Sigmoid colon (tissue), 7 donors: Measurements from ENCODE around the gene DGCR6L. TPM values are rescaled to one million over a fixed set of nuclear protein-coding genes. Genes with fewer than 3 reads are reported as not detected.
"Not testable (repeated sequence)": the region's sequence is repeated elsewhere in the genome, so short reads cannot be mapped to it uniquely, and the experiment has no call there.

Source experiments
- DNase-seq: peaks from one replicate; pipeline ENCODE4 v3.0.0-alpha.2; 2019
- H3K27ac ChIP-seq, 4 donors: fragments of 200-600 bp; sonication (generic); one replicate each; pipeline ENCODE4 v1.5.1; 2016 to 2019; ENCODE audit warnings: mild to moderate bottlenecking in 1 of 4
- H3K27me3 ChIP-seq, 3 donors: fragments of 200-600 bp; sonication (generic); one replicate each; pipeline ENCODE4 v1.5.1; 2019; ENCODE audit warnings: mild to moderate bottlenecking in 1 of 3
- H3K36me3 ChIP-seq, 4 donors: fragments of 200-600 bp; sonication (generic); one replicate each; pipeline ENCODE4 v1.5.1; 2016 to 2019
- H3K4me1 ChIP-seq, 4 donors: fragments of 200-600 bp; sonication (generic); one replicate each; pipeline ENCODE4 v1.5.1; 2017 to 2019
- H3K4me3 ChIP-seq, 4 donors: fragments of 200-600 bp; sonication (generic); one replicate each; pipeline ENCODE4 v1.5.1; 2017 to 2019; ENCODE audit warnings: mild to moderate bottlenecking in 2 of 4, moderate library complexity in 1 of 4
- H3K9me3 ChIP-seq, 4 donors: fragments of 200-600 bp in 3 of 4; sonication (generic) in 3 of 4; one replicate each; pipeline versions ENCODE4 v1.5.1 to v1.6.1; 2013 to 2019
- EP300 ChIP-seq, 4 donors: sonication (generic); formaldehyde crosslinking; IDR thresholded peaks; one replicate each; pipeline ENCODE4 v1.6.1; 2017; ENCODE audit warnings: antibody characterized with exemption in 4 of 4
- POLR2A ChIP-seq, 2 donors: fragments of 450-650 bp; IDR thresholded peaks; one replicate each; pipeline ENCODE4 v1.6.1; 2016; ENCODE audit warnings: antibody characterized with exemption in 2 of 2, mild to moderate bottlenecking in 2 of 2, moderate library complexity in 2 of 2
- POLR2AphosphoS5 ChIP-seq, 4 donors: sonication (generic); formaldehyde crosslinking; IDR thresholded peaks; one replicate each; pipeline ENCODE4 v1.6.1; 2017; ENCODE audit warnings: antibody characterized with exemption in 4 of 4
- WGBS, 2 donors: extraction: QIAGEN DNeasy Blood & Tissue Kit; methylation state at CpG; one replicate each; pipeline ENCODE4 v1.1.7; 2013; 5-methylcytosine and 5-hydroxymethylcytosine counted together
- intact Hi-C: fragments of 100-400 bp; cut with DNase I; formaldehyde crosslinking; loops from one replicate; pipeline ENCODE4 v1.15.1; 2023
- polyA plus RNA-seq, 3 donors: library from polyadenylated mRNA; stranded (reverse); fragments of 200-250 nt; gene quantifications; one replicate each; pipeline ENCODE4 v1.2.3, GENCODE V29; 2013
- total RNA-seq, 4 donors: library from RNA; depleted of rRNA; stranded (reverse); fragments of >200 nt; gene quantifications; one replicate each; pipeline ENCODE4 v1.1.0, GENCODE V29; 2016
- TF ChIP-seq, protein P1 (sequence below), 4 experiments: fragments of 450-650 bp in 3 of 4; fragments of 200-600 bp in 1 of 4; IDR thresholded peaks; one replicate each; pipeline ENCODE4 v1.5.1; 2016 to 2019; ENCODE audit warnings: antibody characterized with exemption in 4 of 4, mild to moderate bottlenecking in 3 of 4, moderate library complexity in 2 of 4
- donor health status: healthy with polysubstance abuse.
- donor health status: Bipolar disorder and iron deficiency.
- donor health status: healthy.

DGCR6L gene
- total and polyA plus RNA-seq, 7 donors = 38.6 to 88.6 (median 64.7) TPM

DNA sequence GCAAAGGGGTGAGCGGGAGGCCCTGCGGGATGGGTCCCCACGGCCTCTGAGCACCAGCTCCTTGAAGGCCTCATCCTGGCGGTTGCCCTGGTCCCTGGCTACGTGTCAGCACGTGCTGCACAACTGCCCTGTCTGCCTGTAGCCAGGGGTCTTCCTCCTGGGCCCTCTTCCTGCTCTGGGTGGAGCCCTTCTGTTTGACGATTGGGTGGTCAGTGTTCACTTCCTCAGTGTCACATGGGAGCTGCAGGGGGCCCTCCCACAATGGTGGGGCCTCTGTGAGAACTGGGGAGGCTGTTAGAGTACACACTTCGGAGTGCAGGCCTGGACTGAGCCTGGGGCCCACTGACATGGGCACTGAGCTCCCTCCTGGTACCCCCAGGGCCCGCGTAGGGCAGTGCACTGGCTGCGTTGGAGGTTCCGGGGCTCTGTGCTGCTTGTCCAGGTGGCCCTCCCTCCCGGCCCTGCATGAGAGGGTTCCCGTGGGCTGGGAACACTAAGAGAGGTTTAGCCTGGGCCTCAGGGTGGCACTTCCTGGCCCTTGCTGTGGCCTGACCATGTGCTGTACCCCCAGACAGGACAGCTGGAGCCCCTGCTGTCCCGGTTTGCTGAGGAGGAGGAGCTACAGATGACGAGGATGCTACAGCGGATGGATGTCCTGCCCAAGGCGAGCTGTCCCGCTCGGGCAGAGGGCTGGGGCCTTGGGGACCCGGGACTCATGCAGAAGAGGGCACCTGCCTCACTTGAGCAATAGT, 13.8 kb downstream of the DGCR6L start:
- no peaks in the 10 kb centered on the region for H3K9me3 ChIP-seq
- H3K27ac ChIP-seq = no peak overlapping the region
- no peak overlapping the region for H3K4me3 ChIP-seq
- TF ChIP-seq EP300 (IDR thresholded peaks at IDR 0.05) (no peak), POLR2A (IDR thresholded peaks at IDR 0.05) (no peak), POLR2AphosphoS5 (IDR thresholded peaks at IDR 0.05) (no peak)
- TF ChIP-seq, protein P1, sequence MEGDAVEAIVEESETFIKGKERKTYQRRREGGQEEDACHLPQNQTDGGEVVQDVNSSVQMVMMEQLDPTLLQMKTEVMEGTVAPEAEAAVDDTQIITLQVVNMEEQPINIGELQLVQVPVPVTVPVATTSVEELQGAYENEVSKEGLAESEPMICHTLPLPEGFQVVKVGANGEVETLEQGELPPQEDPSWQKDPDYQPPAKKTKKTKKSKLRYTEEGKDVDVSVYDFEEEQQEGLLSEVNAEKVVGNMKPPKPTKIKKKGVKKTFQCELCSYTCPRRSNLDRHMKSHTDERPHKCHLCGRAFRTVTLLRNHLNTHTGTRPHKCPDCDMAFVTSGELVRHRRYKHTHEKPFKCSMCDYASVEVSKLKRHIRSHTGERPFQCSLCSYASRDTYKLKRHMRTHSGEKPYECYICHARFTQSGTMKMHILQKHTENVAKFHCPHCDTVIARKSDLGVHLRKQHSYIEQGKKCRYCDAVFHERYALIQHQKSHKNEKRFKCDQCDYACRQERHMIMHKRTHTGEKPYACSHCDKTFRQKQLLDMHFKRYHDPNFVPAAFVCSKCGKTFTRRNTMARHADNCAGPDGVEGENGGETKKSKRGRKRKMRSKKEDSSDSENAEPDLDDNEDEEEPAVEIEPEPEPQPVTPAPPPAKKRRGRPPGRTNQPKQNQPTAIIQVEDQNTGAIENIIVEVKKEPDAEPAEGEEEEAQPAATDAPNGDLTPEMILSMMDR (IDR thresholded peaks at IDR 0.05) = no peak
- peaks cover 4 to 44% (median 25%) of the 10 kb centered on the region in 3 donors for H3K27me3 ChIP-seq
- 74 to 81% methylated on average over 21 of the region's 21 CpGs for WGBS, 2 donors
- no peaks in the 10 kb centered on the region for H3K36me3 ChIP-seq
- intact Hi-C loops = no loop called here
- H3K4me1 ChIP-seq = no peaks in the 10 kb centered on the region
- no peak for DNase-seq

DNA sequence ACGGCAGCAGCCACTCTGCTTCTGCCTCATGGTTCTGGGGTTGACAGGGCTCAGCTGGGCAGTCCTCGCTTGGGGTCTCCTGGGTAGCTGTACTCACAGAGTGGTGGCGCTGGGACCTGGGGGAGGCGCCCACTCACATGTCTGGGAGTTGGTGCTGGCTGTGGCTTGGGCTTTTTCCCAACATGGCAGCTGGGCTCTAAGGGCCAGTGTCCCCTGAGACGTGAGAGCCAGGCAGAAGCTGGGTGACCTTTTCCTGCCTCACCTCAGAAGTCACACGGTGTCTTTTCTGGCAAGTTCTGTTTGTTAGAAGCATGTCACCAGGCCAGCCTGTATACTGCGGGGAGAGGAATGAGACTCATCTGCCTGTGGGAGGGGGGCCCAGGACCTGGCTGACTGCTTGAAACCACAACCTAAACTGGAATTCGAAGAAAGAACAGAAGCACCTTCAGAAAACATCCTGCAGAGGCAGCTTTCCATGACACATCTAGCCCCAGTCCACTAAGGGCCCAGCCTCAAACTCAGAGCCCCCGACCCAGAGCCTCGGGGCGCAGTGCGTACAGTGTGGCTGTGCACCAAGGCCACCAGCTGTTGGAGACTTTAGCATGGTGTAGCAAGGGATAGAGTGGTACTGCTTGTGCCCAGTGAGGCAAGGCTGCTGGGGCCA, 14.5 kb downstream of the DGCR6L start:
- DNase-seq, H3K36me3 ChIP-seq, H3K27ac ChIP-seq, intact Hi-C loops, H3K9me3 ChIP-seq, H3K4me1 ChIP-seq, H3K4me3 ChIP-seq: not testable (repeated sequence)
- H3K27me3 ChIP-seq = peaks cover 4 to 44% (median 25%) of the 10 kb centered on the region in 3 donors
- WGBS, 2 donors = 87 to 91% methylated on average over 12 of the region's 12 CpGs

DNA sequence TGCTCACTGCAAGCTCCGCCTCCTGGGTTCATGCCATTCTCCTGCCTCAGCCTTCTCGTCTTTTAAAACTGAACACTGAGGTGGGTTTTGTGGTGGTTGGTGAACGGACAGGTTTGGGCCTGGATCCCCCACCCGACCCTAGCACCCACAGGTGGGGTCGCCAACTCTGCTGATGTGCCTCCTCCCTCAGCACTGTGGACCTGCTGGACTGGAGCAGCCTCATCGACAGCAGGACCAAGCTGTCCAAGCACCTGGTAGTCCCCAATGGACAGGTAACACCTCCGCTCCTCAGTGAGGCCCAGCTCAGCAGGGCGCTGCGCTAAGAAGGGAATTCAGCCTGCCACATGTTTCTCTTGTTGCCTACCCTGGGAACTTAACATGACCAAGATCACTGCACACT, 15.2 kb downstream of the DGCR6L start:
- Histone ChIP-seq H3K27ac (no peak overlapping the region), H3K36me3 (no peaks in the 10 kb centered on the region), H3K4me3 (no peak overlapping the region), H3K27me3 (peaks cover 4 to 44% (median 25%) of the 10 kb centered on the region in 3 donors), H3K4me1 (peaks cover 0 to 7% (median 6%) of the 10 kb centered on the region in 4 donors), H3K9me3 (no peaks in the 10 kb centered on the region)
- intact Hi-C loops = no loop called here
- TF ChIP-seq POLR2AphosphoS5 (IDR thresholded peaks at IDR 0.05) = no peak
- TF ChIP-seq EP300 (IDR thresholded peaks at IDR 0.05) = no peak
- no peak for TF ChIP-seq POLR2A (IDR thresholded peaks at IDR 0.05)
- TF ChIP-seq, protein P1 (IDR thresholded peaks at IDR 0.05) = no peak
- no peak for DNase-seq
- WGBS, 2 donors = 80 to 90% methylated on average over 9 of the region's 9 CpGs

DNA sequence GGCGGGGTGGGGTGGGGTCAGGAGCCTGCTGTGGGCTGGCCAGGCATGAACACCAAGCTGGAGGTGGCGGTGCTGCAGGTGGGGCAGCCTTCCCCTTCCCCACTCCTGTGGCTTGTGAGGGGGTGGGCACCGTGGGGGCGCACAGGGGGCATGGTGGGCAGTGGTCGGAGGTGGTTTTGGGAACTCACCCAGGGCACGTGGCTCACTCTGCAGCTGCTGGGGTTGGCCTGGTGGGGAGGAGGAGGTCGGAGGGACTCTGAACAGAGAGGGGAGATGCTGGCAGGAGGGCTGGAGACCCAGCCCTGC, 16.7 kb downstream of the DGCR6L start:
- H3K27ac ChIP-seq, H3K36me3 ChIP-seq, H3K4me3 ChIP-seq, H3K9me3 ChIP-seq, DNase-seq, intact Hi-C loops: not testable (repeated sequence)
- 50 to 51% methylated on average over 7 of the region's 7 CpGs for WGBS, 2 donors
- Histone ChIP-seq H3K27me3 (peaks cover 4 to 44% (median 25%) of the 10 kb centered on the region in 3 donors), H3K4me1 (peaks cover 0 to 19% (median 16%) of the 10 kb centered on the region in 4 donors)

DNA sequence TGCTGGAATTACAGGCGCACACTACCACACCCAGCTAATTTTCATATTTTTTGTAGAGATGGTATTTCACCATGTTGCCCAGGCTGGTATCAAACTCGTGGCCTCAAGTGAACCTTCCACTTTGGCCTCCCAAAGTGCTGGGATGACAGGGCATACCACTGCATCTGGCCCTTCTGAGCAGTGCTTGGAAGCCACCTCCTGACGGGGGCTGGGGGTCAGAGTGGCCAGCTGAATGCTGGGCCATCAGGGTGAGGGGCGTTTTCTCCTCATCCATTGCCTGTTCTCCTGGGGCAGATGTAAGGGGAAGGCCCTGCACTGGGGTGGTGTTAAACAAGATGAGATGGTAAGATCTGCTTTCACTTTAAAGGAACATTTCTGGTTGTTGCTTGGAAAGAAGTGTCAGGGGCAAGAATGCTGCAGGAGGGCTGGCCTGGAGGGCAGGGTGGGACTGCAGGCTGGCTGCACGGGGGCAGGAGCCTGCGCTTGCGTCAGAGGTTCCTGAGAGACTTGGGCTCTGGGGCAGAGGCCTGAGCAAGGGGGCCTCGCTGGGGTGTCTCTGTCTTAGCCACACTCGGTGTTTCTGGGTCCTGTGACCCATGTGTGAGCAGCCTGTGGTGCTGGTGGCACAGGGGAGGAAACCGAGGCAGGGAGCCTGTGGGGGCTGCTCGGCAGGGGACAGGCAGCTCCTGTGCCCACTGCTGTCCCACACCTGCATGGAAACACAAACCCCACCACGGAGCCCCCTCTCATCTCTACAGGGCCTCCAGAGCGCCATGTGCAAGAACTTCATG, 17.2 kb downstream of the DGCR6L start:
- no peak for TF ChIP-seq POLR2AphosphoS5 (IDR thresholded peaks at IDR 0.05)
- TF ChIP-seq, protein P1 (IDR thresholded peaks at IDR 0.05) = no peak
- TF ChIP-seq POLR2A (IDR thresholded peaks at IDR 0.05) = no peak
- TF ChIP-seq EP300 (IDR thresholded peaks at IDR 0.05) = no peak
- intact Hi-C loops = no loop called here
- Histone ChIP-seq H3K9me3 (no peaks in the 10 kb centered on the region), H3K4me1 (peaks cover 0 to 19% (median 16%) of the 10 kb centered on the region in 4 donors), H3K27me3 (peaks cover 4 to 44% (median 25%) of the 10 kb centered on the region in 3 donors), H3K27ac (no peak overlapping the region), H3K36me3 (no peaks in the 10 kb centered on the region), H3K4me3 (no peak overlapping the region)
- no peak for DNase-seq
- WGBS, 2 donors = 62 to 79% methylated on average over 13 of the region's 13 CpGs
